HepG2 (cell line): ENCODE results near the gene DNAL4. TPM values are rescaled to one million over a fixed set of nuclear protein-coding genes. Genes with fewer than 3 reads are reported as not detected.

Source experiments
- ARID2 ChIP-seq: sonication (generic); formaldehyde crosslinking; IDR thresholded peaks from 2 replicates; pipeline ENCODE4 v1.8.1; 2022; ENCODE audit warnings: mild to moderate bottlenecking, missing genetic modification reagents, borderline replicate concordance
- ELF4 ChIP-seq: sonication (generic); formaldehyde crosslinking; IDR thresholded peaks from 2 replicates; pipeline ENCODE4 v1.5.0; 2020; ENCODE audit warnings: missing genetic modification reagents, mild to moderate bottlenecking, moderate library complexity, borderline replicate concordance
- GMEB2 ChIP-seq: IDR thresholded peaks from 2 replicates; pipeline ENCODE4 v1.6.1; 2016; ENCODE audit warnings: missing biosample characterization, missing genetic modification reagents, low read depth
- IRX3 ChIP-seq: sonication (generic); formaldehyde crosslinking; IDR thresholded peaks from 2 replicates; pipeline ENCODE4 v1.8.1; 2023; ENCODE audit warnings: mild to moderate bottlenecking, low read depth, missing genetic modification reagents, borderline replicate concordance
- MAX ChIP-seq: IDR thresholded peaks from 2 replicates; pipeline ENCODE4 v1.6.1; 2012; ENCODE audit warnings: inconsistent platforms
- MEIS2 ChIP-seq: sonication (generic); formaldehyde crosslinking; IDR thresholded peaks from 2 replicates; pipeline ENCODE4 v1.9.0; 2021; ENCODE audit warnings: mild to moderate bottlenecking, missing genetic modification reagents
- MIER3 ChIP-seq: IDR thresholded peaks from 2 replicates; pipeline ENCODE4 v1.6.1; 2016; ENCODE audit warnings: missing compliant biosample characterization, borderline replicate concordance
- SAP130 ChIP-seq: IDR thresholded peaks from 2 replicates; pipeline ENCODE4 v1.6.1; 2016; ENCODE audit warnings: low read depth
- SIN3B ChIP-seq: fragments of 150-350 bp; IDR thresholded peaks from 2 replicates; pipeline ENCODE4 v1.6.1; 2014; ENCODE audit warnings: low read length
- SMYD3 ChIP-seq: sonication (generic); formaldehyde crosslinking; IDR thresholded peaks from 2 replicates; pipeline ENCODE4 v1.8.1; 2023; ENCODE audit warnings: mild to moderate bottlenecking, missing genetic modification reagents
- TARDBP ChIP-seq: sonication (generic); formaldehyde crosslinking; IDR thresholded peaks from 2 replicates; pipeline ENCODE4 v1.8.0; 2022; ENCODE audit warnings: mild to moderate bottlenecking, missing genetic modification reagents
- TCF7L2 ChIP-seq: IDR thresholded peaks from 2 replicates; pipeline ENCODE4 v1.6.1; 2011; ENCODE audit warnings: mild to moderate bottlenecking, low read depth, low read length, moderate library complexity
- TOPORS ChIP-seq: sonication (generic); formaldehyde crosslinking; IDR thresholded peaks from 2 replicates; pipeline ENCODE4 v1.8.0; 2023; ENCODE audit warnings: mild to moderate bottlenecking, missing genetic modification reagents
- UBTF ChIP-seq: sonication (generic); formaldehyde crosslinking; IDR thresholded peaks from 2 replicates; pipeline ENCODE4 v1.4.0; 2020; ENCODE audit warnings: mild to moderate bottlenecking, missing genetic modification reagents
- YEATS4 ChIP-seq: sonication (generic); formaldehyde crosslinking; IDR thresholded peaks from 2 replicates; pipeline ENCODE4 v1.4.0; 2020; ENCODE audit warnings: missing genetic modification reagents, borderline replicate concordance
- ZNF260 ChIP-seq: sonication (generic); formaldehyde crosslinking; IDR thresholded peaks from 2 replicates; pipeline ENCODE4 v1.4.0; 2020; ENCODE audit warnings: missing genetic modification reagents, low read depth, mild to moderate bottlenecking, borderline replicate concordance
- ZNF44 ChIP-seq: sonication (generic); formaldehyde crosslinking; IDR thresholded peaks from 2 replicates; pipeline ENCODE4 v1.5.1; 2020; ENCODE audit warnings: mild to moderate bottlenecking, missing genetic modification reagents
- ZNF510 ChIP-seq: sonication (generic); formaldehyde crosslinking; IDR thresholded peaks from 2 replicates; pipeline ENCODE4 v1.4.0; 2020; ENCODE audit warnings: low read depth, mild to moderate bottlenecking, missing genetic modification reagents
- ZNF564 ChIP-seq: sonication (generic); formaldehyde crosslinking; IDR thresholded peaks from 2 replicates; pipeline ENCODE4 v1.8.1; 2023; ENCODE audit warnings: mild to moderate bottlenecking, missing genetic modification reagents
- ZNF646 ChIP-seq: sonication (generic); formaldehyde crosslinking; IDR thresholded peaks from 2 replicates; pipeline ENCODE4 v1.9.0; 2021; ENCODE audit warnings: mild to moderate bottlenecking, missing genetic modification reagents
- polyA plus RNA-seq, 8 experiments: library from polyadenylated mRNA; depleted of rRNA in 3 of 8; stranded (reverse) in 7 of 8; unstranded in 1 of 8; fragments of >200 nt; fragmentation: Illumina TruSeq in 4 of 8; extraction: Trizol in 4 of 8; gene quantifications; 2 replicates each; pipeline versions ENCODE4 v1.2.1 to v1.2.3, GENCODE V29; 2011 to 2016; ENCODE audit warnings: low read depth in 4 of 8, missing spikeins in 1 of 8, mixed read lengths in 1 of 8; ENCODE audit not compliant: insufficient read depth in 1 of 8
- total RNA-seq, 5 experiments: library from RNA; depleted of rRNA; stranded (reverse); fragments of >200 nt; fragmentation: Illumina TruSeq; extraction: Trizol; gene quantifications; 2 replicates each; pipeline ENCODE4 v1.2.3, GENCODE V29; 2016; ENCODE audit warnings: low read depth in 1 of 5

The DNAL4 gene
- total and polyA plus RNA-seq, 2 of the 13 experiments (the other 11 are each of a cell fraction or from before 2014, with no cell fraction given), result 8.0 to 10.7 TPM

- TF ChIP-seq ZNF260 (CRISPR knock-in tag) (no peak), ZNF564 (CRISPR knock-in tag) (no peak), MEIS2 (no peak), TARDBP (CRISPR knock-in tag) (no peak), SIN3B (no peak), YEATS4 (no peak), UBTF (peak; percentile 58; the same call in 1 of the 2 replicates), GMEB2 (no peak), IRX3 (no peak), SAP130 (CRISPR knock-in tag) (peak; percentile 63), ZNF510 (CRISPR knock-in tag) (no peak), MIER3 (0 out of 2 replicates have a peak, but pooled peaks have one; percentile 35), ZNF646 (CRISPR knock-in tag) (no peak), ARID2 (CRISPR knock-in tag) (no peak), SMYD3 (CRISPR knock-in tag) (no peak), ZNF44 (no peak), TOPORS (no peak), ELF4 (CRISPR knock-in tag) (no peak), TCF7L2 (no peak), MAX (0 out of 2 replicates have a peak, but pooled peaks have one; percentile 18)
These were observed 27.7 kb downstream of the DNAL4 start (continued) for GRCh38 chr22:38766076-38766777.
